ENCODE data around the gene AOC2. TPM values are rescaled to one million over a fixed set of nuclear protein-coding genes. Genes with fewer than 3 reads are reported as not detected.

Gene AOC2
- total and polyA plus RNA-seq, 2 of the 13 experiments (the other 11 are each of a cell fraction or from before 2014, with no cell fraction given): 1.2 to 3.3 TPM

GRCh38 chr17:42853968-42854790, 9.8 kb downstream of the AOC2 start (continued):
- TF ChIP-seq ZNF614 (CRISPR knock-in tag; IDR thresholded peaks at IDR 0.05; ENCODE audit: borderline replicate concordance) (no peak), ZBTB44 (CRISPR knock-in tag; IDR thresholded peaks at IDR 0.05) (no peak), IKZF4 (CRISPR knock-in tag; IDR thresholded peaks at IDR 0.05; ENCODE audit: borderline replicate concordance, low read depth, not compliant biosample characterization) (peak; percentile 50), ZBTB26 (CRISPR knock-in tag; IDR thresholded peaks at IDR 0.05; ENCODE audit: borderline replicate concordance) (peak; percentile 11; the same call in 1 of the 2 replicates), XRCC5 (optimal IDR thresholded peaks at IDR 0.05; ENCODE audit: low read length) (no peak), MYPOP (CRISPR knock-in tag; IDR thresholded peaks at IDR 0.05) (no peak), FOXO4 (CRISPR knock-in tag; conservative IDR thresholded peaks at IDR 0.05) (0 out of 2 replicates have a peak, but pooled peaks have one; percentile 79), ZNF609 (CRISPR knock-in tag; IDR thresholded peaks at IDR 0.05; ENCODE audit: borderline replicate concordance) (peak; percentile 74), EZH2 (conservative IDR thresholded peaks at IDR 0.05; ENCODE audit: low read depth, low read length) (no peak), TAF1 (CRISPR knock-in tag; IDR thresholded peaks at IDR 0.05) (no peak), ZNF292 (CRISPR knock-in tag; IDR thresholded peaks at IDR 0.05; ENCODE audit: borderline replicate concordance, low read depth) (no peak; the same call in 1 of the 2 replicates)
- TF ChIP-seq, protein P1, sequence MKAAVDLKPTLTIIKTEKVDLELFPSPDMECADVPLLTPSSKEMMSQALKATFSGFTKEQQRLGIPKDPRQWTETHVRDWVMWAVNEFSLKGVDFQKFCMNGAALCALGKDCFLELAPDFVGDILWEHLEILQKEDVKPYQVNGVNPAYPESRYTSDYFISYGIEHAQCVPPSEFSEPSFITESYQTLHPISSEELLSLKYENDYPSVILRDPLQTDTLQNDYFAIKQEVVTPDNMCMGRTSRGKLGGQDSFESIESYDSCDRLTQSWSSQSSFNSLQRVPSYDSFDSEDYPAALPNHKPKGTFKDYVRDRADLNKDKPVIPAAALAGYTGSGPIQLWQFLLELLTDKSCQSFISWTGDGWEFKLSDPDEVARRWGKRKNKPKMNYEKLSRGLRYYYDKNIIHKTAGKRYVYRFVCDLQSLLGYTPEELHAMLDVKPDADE (CRISPR knock-in tag; IDR thresholded peaks at IDR 0.05): no peak
- TF ChIP-seq, protein P2, sequence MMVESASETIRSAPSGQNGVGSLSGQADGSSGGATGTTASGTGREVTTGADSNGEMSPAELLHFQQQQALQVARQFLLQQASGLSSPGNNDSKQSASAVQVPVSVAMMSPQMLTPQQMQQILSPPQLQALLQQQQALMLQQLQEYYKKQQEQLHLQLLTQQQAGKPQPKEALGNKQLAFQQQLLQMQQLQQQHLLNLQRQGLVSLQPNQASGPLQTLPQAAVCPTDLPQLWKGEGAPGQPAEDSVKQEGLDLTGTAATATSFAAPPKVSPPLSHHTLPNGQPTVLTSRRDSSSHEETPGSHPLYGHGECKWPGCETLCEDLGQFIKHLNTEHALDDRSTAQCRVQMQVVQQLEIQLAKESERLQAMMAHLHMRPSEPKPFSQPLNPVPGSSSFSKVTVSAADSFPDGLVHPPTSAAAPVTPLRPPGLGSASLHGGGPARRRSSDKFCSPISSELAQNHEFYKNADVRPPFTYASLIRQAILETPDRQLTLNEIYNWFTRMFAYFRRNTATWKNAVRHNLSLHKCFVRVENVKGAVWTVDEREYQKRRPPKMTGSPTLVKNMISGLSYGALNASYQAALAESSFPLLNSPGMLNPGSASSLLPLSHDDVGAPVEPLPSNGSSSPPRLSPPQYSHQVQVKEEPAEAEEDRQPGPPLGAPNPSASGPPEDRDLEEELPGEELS (CRISPR knock-in tag; IDR thresholded peaks at IDR 0.05): no peak

All from HepG2 (cell line).